ENCODE results near the gene GPC6. TPM values are rescaled to one million over a fixed set of nuclear protein-coding genes. Genes with fewer than 3 reads are reported as not detected.

GPC6 gene
- polyA plus RNA-seq, 1 donor from 2014 or later = 9.0 TPM

DNA sequence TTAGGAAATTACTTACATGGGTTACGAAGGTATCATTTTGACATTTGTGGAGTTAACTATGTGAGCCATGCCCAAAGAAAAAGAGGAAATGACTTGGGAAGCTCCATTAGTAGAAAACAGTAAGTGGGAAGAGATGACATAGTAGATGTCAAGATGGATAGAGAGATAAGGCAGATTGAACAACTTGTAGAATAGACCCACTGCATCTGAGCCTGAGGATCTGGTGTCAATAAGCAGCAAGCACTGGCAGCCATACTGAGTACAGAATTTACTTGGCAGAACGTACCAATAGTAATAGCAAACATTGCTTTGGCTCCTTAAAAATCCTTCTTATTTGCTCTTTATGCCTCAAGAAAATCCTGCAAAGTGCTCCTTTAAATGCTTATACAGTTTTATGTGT, 203.8 kb downstream of the GPC6 start:
- H4K20me1 ChIP-seq (ENCODE audit: insufficient read depth) = no peaks in the 10 kb centered on the region
- H3K79me2 ChIP-seq (replicated peaks; ENCODE audit: insufficient read depth, low read length) = no peaks in the 10 kb centered on the region
- no peak overlapping the region for H3K4me3 ChIP-seq (ENCODE audit: low read length)
- H3K9me3 ChIP-seq (ENCODE audit: low read length) = no peaks in the 10 kb centered on the region
- no peaks in the 10 kb centered on the region for H3K36me3 ChIP-seq (ENCODE audit: insufficient read depth, low read length)
- H3K27me3 ChIP-seq (ENCODE audit: insufficient read depth, low read depth, low read length) = no peaks in the 10 kb centered on the region
- H3K27ac ChIP-seq (ENCODE audit: low read length) = no peak overlapping the region
- no peaks in the 10 kb centered on the region for H3K9me2 ChIP-seq (ENCODE audit: insufficient read depth, low read length)
- no peaks in the 10 kb centered on the region for H3F3A ChIP-seq (ENCODE audit: insufficient read depth, low read length, poor library complexity, severe bottlenecking)
- H3K4me2 ChIP-seq (ENCODE audit: low read length) = no peak overlapping the region
- no peak overlapping the region for H2AFZ ChIP-seq (ENCODE audit: low read depth, low read length)
- no peak overlapping the region for H3K9ac ChIP-seq (ENCODE audit: low read length)
- TF ChIP-seq SMC3 (conservative IDR thresholded peaks at IDR 0.05; ENCODE audit: poor library complexity) = no peak
- TF ChIP-seq TAF1 (IDR thresholded peaks at IDR 0.05; ENCODE audit: low read depth) = no peak

GRCh38 chr13:93435651-93436050, 209.0 kb downstream of the GPC6 start:
- no peaks in the 10 kb centered on the region for H3K79me2 ChIP-seq (replicated peaks; ENCODE audit: insufficient read depth, low read length)
- H3K9ac ChIP-seq (ENCODE audit: low read length) = no peak overlapping the region
- H3K36me3 ChIP-seq (ENCODE audit: insufficient read depth, low read length) = no peaks in the 10 kb centered on the region
- H3K9me2 ChIP-seq (ENCODE audit: insufficient read depth, low read length) = no peaks in the 10 kb centered on the region
- no peak overlapping the region for H3K4me3 ChIP-seq (ENCODE audit: low read length)
- no peaks in the 10 kb centered on the region for H3F3A ChIP-seq (ENCODE audit: insufficient read depth, low read length, poor library complexity, severe bottlenecking)
- H4K20me1 ChIP-seq (ENCODE audit: insufficient read depth) = no peaks in the 10 kb centered on the region
- TF ChIP-seq, protein P1, sequence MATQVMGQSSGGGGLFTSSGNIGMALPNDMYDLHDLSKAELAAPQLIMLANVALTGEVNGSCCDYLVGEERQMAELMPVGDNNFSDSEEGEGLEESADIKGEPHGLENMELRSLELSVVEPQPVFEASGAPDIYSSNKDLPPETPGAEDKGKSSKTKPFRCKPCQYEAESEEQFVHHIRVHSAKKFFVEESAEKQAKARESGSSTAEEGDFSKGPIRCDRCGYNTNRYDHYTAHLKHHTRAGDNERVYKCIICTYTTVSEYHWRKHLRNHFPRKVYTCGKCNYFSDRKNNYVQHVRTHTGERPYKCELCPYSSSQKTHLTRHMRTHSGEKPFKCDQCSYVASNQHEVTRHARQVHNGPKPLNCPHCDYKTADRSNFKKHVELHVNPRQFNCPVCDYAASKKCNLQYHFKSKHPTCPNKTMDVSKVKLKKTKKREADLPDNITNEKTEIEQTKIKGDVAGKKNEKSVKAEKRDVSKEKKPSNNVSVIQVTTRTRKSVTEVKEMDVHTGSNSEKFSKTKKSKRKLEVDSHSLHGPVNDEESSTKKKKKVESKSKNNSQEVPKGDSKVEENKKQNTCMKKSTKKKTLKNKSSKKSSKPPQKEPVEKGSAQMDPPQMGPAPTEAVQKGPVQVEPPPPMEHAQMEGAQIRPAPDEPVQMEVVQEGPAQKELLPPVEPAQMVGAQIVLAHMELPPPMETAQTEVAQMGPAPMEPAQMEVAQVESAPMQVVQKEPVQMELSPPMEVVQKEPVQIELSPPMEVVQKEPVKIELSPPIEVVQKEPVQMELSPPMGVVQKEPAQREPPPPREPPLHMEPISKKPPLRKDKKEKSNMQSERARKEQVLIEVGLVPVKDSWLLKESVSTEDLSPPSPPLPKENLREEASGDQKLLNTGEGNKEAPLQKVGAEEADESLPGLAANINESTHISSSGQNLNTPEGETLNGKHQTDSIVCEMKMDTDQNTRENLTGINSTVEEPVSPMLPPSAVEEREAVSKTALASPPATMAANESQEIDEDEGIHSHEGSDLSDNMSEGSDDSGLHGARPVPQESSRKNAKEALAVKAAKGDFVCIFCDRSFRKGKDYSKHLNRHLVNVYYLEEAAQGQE (IDR thresholded peaks at IDR 0.05; ENCODE audit: borderline replicate concordance) = no peak
- TF ChIP-seq MXI1 (conservative IDR thresholded peaks at IDR 0.05; ENCODE audit: poor library complexity, severe bottlenecking) (no peak), EZH2 (IDR thresholded peaks at IDR 0.05; ENCODE audit: borderline replicate concordance, insufficient read depth, low read length, poor library complexity, severe bottlenecking) (no peak), SMC3 (conservative IDR thresholded peaks at IDR 0.05; ENCODE audit: poor library complexity) (no peak), TAF1 (IDR thresholded peaks at IDR 0.05; ENCODE audit: low read depth) (no peak), CTCF (IDR thresholded peaks at IDR 0.05; ENCODE audit: poor library complexity, severe bottlenecking) (no peak), POLR2AphosphoS5 (IDR thresholded peaks at IDR 0.05) (no peak), RAD21 (conservative IDR thresholded peaks at IDR 0.05) (no peak), EP300 (conservative IDR thresholded peaks at IDR 0.05; ENCODE audit: poor library complexity, severe bottlenecking) (no peak)
- no peak overlapping the region for H3K4me2 ChIP-seq (ENCODE audit: low read length)
- no peaks in the 10 kb centered on the region for H3K9me3 ChIP-seq (ENCODE audit: low read length)
- H2AFZ ChIP-seq (ENCODE audit: low read depth, low read length) = no peak overlapping the region
- no peaks in the 10 kb centered on the region for H3K27me3 ChIP-seq (ENCODE audit: insufficient read depth, low read depth, low read length)
- H3K27ac ChIP-seq (ENCODE audit: low read length) = no peak overlapping the region

- Histone ChIP-seq H3F3A (ENCODE audit: insufficient read depth, low read length, poor library complexity, severe bottlenecking) (no peaks in the 10 kb centered on the region), H3K79me2 (replicated peaks; ENCODE audit: insufficient read depth, low read length) (no peaks in the 10 kb centered on the region), H3K27ac (ENCODE audit: low read length) (no peak overlapping the region), H3K9ac (ENCODE audit: low read length) (no peak overlapping the region), H4K20me1 (ENCODE audit: insufficient read depth) (no peaks in the 10 kb centered on the region), H2AFZ (ENCODE audit: low read depth, low read length) (no peak overlapping the region), H3K4me2 (ENCODE audit: low read length) (no peak overlapping the region), H3K4me3 (ENCODE audit: low read length) (no peak overlapping the region), H3K9me2 (ENCODE audit: insufficient read depth, low read length) (no peaks in the 10 kb centered on the region), H3K9me3 (ENCODE audit: low read length) (no peaks in the 10 kb centered on the region), H3K36me3 (ENCODE audit: insufficient read depth, low read length) (no peaks in the 10 kb centered on the region), H3K27me3 (ENCODE audit: insufficient read depth, low read depth, low read length) (no peaks in the 10 kb centered on the region)
- TF ChIP-seq MXI1 (conservative IDR thresholded peaks at IDR 0.05; ENCODE audit: poor library complexity, severe bottlenecking) (no peak), RAD21 (conservative IDR thresholded peaks at IDR 0.05) (no peak), TAF1 (IDR thresholded peaks at IDR 0.05; ENCODE audit: low read depth) (no peak), CTCF (IDR thresholded peaks at IDR 0.05; ENCODE audit: poor library complexity, severe bottlenecking) (no peak), EZH2 (IDR thresholded peaks at IDR 0.05; ENCODE audit: borderline replicate concordance, insufficient read depth, low read length, poor library complexity, severe bottlenecking) (no peak)
- TF ChIP-seq, protein P1 (IDR thresholded peaks at IDR 0.05; ENCODE audit: borderline replicate concordance) = no peak
Measured at GRCh38 chr13:93437081-93437480, 210.5 kb downstream of the GPC6 start.

Measured in neural cell (in vitro differentiated cells).